Stimulated activated CD4-positive, alpha-beta T cell treated with anti-CD3 and anti-CD28 coated beads, Interleukin-15, amount 100 ng/mL, for 48 hours (primary cell): ENCODE results near the gene YIPF4.
A peak's percentile ranks its signal among the peaks of the same experiment; 100 is the strongest.
"Not testable (repeated sequence)": the region's sequence is repeated elsewhere in the genome, so short reads cannot be mapped to it uniquely, and the experiment has no call there.

ENCODE experiments used
- DNase-seq, 2 donors: peaks; one replicate each; pipeline ENCODE4 v3.0.0-alpha.2; 2020; ENCODE audit warnings: low read depth in 2 of 2

The YIPF4 gene

DNA sequence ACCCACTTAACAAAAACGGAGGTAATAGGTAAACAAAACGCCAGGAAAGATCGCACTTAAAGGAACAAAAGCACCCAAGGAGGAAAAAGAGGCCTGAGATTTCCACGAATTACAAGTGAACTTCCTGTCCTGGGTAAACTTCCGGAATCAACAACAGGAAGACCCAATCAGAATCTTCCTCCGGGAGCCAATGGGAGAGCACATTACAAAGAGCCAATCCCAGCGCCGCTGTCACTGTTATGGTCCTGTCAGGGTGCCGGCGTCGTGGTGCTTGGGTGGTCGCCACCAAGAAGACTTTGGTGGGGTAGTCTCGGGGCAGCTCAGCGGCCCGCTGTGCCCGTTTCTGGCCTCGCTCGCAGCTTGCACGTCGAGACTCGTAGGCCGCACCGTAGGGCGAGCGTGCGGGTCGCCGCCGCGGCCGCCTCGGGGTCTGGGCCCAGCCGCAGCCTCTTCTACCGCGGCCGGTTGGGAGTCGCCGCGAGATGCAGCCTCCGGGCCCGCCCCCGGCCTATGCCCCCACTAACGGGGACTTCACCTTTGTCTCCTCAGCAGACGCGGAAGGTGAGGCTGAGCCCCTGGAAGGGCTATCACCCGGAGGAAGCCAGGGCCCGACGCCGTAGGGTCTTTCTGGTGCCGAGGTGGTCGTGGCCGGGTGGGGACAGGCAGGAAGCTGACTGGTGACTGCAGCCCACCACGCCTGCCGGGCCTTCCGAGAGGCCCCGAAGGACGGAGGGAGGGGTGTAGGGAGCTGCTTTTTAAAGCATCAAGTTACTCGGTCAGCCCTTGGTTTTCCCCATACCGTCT is at the start of gene YIPF4:
Gene YIPF4, plus strand, starts transcription at position 231 of the 804 bp plus-strand sequence. Its CDS starts 252 bp downstream, at position 483.
- DNase-seq = peak; percentile 64 to 80

DNA sequence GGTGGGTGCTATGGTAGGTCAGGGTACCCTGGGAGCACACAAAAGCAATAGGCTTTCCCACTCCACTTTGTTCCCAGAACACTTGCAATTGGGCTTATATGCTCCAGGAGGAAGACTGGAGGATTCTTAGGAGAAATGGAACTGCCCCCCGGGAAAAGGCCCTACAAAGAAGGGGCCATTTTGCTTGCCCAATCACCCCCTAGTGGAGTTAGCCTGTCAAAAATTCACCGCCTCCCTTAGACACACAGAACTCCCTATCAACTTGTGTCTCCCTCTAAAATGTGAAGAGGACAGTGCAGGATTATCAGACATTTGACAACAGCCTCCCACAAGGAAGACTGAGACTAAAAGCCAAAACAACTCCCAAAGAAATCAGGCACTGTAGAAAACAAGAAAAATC is 49.5 kb upstream of the YIPF4 start:
- no peak for DNase-seq

DNA sequence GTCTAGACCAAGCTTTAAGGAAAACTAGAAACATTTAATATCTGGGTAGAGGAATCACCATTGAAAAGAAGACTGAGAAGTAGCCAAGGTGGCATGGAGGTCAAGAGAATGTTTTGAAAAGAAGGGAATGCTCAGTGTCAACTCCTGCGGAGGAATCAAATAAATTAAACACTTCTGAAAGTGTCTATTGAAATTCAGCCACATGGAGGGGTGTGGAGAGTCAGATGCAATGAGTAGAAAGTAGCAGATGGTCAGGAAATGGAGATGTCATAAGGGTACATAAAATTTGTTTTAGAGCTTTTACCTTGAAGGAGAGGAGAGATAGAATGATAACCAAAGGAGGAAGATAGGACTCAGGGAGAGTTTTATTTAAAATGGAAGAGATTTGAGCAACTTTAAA is 48.1 kb upstream of the YIPF4 start:
- no peak for DNase-seq

DNA sequence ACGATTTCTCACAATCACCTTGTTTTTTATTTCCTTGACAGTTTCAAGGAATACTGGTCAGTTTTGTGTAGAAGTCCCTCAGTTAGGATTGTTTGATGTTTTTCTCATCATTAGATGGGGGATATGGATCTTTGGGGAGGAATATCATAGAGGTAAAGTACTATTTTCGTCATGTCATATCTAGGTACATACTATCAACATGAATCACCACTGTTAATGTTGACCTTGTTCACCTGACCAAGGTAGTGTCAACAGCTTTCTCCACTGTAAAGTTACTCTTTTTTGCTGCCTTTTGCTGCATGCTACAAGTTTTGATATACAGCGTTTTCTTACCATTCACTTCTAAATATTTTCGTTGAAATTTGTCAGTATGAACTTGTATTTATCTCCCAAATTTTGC is 45.7 kb upstream of the YIPF4 start:
- no peak for DNase-seq

DNA sequence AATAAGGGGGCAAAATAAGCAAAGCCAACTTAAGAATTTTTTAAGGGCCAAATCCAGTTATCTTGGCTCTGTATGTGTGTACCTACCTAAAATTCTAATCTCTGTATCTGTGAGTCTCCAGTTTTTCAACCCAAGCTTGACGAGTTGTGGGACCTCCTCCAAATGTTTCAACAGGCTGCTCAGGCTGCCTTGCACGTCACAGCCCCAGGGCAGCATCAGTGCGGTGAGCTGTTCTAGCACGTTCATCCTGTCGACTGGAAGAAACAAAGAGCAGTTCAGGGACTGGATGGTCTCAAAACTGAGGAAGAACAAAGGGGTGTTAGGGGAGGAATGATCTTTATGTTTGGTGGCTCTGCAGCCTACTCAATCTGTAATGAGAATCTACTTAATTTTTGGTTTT is 42.4 kb upstream of the YIPF4 start:
- no peak for DNase-seq

DNA sequence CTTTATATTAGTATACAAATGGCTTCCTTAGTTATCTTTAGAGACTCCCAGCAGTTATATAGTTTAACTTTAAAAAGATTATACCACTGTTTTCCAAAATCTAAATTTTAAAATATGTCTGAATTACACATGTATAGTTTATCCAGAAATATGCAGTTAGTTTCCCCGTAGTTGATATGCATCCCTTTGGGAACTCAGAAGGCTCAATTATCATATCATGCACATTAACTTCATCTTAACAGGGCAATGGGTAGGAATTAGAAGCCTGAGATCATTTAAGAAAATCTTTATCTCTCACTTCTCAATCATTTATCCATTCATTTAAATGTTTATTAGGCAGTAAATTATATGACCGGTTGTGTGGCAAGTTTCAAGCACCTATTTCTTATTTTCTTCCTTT is 40.2 kb upstream of the YIPF4 start:
- no peak for DNase-seq

DNA sequence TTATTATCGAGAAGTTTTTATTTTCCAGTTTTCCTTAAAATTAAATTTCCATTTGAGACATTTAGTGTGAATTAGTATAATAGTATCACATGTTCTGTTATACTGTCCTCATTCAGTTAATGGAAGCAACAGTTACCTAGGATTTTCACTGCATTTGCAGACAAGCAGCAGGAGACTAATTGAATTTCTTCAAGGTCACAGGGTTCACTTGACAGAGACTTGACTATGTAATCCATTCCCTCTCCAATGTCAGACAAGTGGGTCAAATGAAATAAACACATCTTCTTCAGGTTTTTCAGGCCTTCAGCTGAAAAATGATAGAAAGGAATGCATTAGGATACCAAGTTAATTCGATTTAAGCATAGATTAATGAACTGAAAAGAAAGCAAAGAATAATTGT is 39.7 kb upstream of the YIPF4 start:
- no peak for DNase-seq

DNA sequence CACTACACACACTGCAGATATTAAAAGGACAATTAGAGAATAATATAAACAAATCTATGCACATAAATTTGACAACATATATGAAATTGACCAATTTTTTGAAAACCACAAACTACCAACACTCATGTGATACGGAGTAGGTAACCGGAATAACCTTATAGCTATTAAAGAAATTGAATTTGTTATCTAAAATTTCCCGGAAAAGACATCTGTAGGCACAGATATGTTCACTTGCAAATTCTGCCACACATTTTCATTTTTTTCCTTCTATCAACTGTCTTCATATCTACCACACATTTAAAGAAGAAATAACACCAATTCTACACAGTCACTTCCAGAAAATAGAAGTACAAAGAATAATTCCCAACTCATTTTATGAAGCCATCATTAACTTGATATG is 35.4 kb upstream of the YIPF4 start:
- DNase-seq = no peak

DNA sequence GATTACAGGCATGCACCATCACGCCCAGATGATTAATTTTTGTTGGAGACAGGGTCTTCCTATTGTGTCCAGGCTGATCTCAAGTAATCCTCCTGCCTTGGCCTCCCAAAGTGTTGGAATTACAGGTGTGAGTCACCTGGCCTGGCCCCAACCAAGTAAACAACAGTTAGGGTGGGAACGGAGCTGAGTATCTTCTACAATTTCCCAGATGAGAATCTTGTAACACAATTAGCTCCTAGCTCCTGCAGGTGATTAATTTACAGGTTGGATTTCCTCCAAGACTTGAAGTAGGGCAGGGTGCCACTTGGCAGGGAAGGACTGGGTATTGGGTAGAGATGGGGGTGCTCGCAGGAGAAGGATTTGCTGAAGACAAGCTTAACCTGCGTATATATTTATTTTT is 30.8 kb upstream of the YIPF4 start:
- DNase-seq = no peak

DNA sequence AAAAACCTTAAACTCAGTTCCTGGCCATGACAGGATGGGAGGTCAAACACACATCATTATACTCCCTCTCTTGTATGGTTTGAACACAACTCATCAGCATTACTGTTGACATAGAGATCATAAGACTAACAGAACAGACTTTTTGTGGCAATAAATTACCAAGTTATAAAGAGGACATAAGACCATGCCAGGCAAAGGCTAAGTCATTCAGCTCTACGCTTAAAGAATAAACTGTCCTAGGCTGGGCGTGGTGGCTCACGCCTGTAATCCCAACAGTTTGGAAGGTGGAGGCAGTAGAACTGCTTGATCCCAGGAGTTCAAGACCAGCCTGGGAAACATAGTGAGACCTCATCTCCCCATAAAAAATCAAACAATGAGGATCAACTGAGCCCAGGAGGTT is 29.4 kb upstream of the YIPF4 start:
- no peak for DNase-seq

DNA sequence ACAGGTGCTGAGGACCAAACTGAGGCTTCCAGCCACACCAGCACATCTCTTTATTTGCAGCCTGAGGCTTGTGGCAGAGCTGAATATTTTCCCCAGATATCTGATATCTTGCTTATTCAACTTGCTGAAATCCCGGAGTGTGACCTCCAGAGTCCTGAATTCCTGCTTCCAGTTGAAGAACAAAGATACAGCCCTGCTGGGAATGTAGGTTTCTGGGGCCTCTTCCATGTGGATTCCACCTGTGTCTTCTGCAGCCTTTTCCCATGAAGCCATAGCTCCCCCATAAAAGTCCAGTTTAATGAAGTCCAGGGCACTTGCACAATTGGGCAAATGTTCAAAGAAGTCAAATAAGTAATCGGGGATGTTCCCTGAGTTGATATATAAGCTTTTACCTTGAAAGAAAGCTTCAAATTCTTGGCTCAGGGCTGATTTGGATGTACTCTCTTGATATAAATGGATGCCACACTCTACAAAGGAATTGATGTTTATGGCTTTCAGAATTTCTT is 27.9 kb upstream of the YIPF4 start:
- no peak for DNase-seq

DNA sequence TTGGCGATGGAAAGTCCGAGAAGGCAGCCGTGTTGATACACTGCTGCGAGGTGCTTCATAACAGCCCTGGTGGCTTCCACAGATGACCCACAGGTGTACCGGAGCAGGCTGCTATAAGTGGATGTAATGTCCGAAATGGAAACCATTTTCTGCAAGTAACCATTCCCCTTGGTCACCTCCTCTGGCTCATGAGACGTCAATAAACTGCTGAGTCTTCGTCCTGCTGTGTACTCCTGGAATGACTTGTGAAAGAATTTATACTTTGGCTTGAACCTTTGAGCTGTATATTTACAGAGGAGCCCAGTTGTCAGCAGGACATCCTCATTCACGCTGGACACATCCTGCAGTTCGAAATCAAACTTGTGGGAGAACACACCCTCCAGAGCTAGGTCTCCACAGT is 27.4 kb upstream of the YIPF4 start:
- no peak for DNase-seq

DNA sequence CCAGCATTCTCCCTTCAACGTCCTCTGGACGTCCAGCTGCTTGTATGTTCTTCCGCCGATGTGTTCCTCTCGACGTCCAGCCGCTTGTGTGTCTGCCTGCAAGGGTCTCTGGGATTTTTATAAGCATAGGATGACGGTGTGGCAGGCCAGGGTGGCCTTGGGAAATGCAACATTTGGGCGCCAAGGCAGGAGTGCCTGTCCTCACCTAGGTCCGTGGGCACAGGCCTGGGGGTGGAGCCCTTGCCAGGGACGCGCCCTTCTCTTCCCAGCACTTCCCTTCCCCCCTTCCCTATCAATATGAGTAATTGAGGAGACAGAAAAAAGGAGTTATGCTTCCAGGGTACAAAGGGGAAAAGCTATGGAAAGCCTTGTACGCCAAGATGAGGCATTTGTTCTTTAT is 19.5 kb upstream of the YIPF4 start:
- DNase-seq = no peak

DNA sequence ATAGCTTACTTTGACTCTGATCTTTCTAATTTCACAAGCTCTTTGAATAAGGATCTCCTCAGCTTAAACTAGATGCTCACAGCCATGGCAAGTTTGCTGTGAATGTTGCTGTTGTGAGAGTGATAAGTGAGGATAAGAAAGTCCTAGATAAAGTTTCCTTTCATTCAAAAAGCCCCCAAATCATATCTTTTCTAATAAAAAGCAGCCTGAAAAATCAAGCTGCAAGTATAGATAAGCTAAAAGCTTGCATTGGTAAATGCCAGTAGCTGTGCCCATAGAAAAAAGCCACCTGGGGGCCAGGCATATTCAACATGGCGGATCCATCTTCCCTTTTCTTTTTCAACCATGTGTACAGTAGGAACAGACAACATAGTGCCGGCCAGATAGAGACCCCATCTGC is 17.3 kb upstream of the YIPF4 start:
- DNase-seq = no peak

DNA sequence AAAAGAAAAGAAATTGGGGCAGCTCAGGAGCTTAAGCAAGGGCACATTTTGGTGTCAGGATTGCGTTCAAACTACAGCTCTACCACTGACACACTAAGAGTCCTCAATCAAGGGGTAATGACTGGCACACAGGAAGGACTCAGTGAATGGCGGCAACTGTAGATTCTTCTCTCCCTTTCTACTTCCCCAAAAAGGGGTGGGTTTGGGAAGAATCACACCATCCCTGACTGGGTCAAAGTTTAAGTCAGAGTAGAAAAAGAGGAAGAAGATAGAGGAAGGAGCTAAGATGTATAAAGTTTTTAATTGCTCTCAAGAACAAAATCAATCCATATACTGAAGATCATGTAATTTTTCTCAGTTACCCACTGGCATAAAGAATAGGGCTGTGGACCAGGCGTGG is 15.6 kb upstream of the YIPF4 start:
- no peak for DNase-seq

DNA sequence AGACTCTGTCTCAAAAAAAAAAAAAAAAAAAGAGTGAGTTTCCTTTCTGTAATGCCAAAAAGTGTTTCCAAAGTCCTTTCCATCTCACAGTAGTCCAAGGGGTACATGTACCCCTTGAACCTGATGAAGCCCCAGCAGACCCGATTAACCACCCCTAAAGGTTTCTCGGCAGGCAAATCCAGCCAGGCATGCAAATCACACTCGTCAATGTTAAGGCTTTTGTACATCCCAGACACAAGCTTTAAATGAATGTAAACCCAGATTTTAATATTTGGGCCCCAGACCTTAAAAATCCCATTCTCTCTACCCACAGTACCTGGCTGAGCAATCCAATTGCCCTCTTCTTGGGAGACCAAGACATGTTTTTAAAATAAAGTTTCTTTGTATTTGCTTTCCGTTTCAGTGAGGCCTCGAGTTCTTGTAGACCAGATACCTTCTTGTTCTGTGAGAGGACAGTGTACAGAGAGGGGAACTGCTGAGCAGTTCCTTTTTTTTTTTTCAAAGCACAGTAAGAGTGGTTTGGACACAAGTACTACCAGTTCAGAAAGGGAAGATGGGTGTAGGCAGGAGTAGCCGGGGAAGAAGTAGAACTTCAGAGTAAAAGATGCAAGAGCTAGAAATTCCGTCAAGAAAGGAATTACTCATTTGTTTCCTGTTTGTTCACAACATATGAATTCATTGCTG is 13.1 kb upstream of the YIPF4 start, which contains the start of gene NLRC4:
Gene NLRC4, minus strand, starts transcription at position 465 of the 684 bp plus-strand sequence. CDS start 8,111 bp downstream, outside the sequence.
- DNase-seq = no peak

DNA sequence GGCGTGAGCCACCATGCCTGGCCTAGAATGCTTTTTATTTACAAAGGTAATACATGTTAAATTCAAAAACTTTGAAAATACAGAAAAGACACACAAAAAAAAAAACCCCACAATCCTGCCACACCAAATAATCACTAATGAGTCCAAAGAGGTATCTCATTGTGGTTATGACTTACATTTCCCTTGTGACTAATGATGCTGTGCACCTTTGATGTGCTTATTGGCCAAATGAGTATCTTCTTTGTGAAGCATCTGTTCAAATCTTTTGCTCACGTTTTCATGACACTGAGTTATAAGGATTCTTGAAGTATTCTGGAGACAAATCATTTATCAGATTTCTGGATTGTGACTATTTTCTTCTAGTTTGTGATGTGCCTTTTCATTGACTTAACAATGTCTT is 6.6 kb upstream of the YIPF4 start:
- DNase-seq = no peak

DNA sequence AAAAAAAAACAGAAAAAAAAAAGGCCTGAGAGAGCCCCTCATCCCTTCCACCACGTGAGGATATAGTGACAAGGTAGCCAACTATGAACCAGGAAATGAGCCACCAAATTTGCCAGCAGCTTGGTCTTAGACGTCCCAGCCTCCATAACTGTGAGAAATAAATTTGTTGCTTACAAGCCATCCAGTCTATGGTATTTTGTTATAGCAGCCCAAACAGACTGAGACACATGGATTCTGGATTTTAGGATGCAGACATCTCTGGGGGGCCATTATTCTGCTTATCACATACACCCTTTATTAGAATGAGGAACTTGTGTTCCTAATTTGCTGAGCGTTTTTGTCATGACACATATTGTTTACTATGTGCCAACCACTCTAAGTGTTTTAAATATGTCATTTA is 5.4 kb upstream of the YIPF4 start:
- no peak for DNase-seq

DNA sequence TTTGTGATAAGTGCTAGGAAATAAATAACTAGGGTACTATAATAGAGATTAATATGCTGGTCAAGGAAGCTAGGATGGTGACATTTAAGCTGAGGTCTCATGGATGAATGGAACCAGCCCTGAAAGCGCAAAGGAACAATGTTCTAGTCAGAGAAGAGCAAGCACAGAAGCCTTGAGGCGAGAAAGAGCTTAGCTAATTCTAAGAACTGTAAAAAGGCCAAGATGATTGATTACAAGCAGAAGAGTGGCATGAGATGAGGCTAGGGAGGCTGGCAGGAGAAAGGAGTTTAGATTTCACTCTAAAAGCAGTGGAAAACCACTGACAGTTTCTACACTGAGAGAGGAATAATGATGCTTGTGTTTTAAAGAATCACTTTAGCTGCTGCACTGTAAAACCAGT is 3.4 kb upstream of the YIPF4 start:
- DNase-seq = no peak

DNA sequence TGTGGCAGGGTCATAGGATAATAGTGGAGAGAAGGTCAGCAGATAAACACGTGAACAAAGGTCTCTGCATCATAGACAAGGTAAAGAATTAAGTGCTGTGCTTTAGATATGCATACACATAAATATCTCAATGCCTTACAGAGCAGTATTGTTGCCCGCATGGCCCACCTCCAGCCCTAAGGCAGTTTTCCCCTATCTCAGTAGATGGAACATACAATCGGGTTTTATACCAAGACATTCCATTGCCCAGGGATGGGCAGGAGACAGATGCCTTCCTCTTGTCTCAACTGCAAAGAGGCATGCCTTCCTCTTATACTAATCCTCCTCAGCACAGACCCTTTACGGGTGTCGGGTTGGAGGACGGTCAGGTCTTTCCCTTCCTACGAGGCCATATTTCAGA is 1.9 kb upstream of the YIPF4 start:
- DNase-seq = not testable (repeated sequence)

DNA sequence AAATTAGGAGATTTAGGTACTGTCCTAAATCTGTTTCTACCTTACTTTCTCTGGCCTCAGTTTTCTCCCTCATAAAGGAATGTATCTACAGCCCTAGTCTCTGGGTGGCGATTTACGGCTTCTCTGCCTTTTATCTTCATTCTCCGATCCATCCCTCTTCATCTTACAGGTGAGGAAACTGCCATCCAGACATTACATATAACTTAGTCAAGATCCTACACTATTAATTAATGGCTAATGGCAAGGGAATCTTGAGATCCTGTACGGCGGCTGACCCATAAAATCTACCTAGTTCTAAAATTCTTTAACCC is 386 bp upstream of the YIPF4 start:
- DNase-seq = no peak

DNA sequence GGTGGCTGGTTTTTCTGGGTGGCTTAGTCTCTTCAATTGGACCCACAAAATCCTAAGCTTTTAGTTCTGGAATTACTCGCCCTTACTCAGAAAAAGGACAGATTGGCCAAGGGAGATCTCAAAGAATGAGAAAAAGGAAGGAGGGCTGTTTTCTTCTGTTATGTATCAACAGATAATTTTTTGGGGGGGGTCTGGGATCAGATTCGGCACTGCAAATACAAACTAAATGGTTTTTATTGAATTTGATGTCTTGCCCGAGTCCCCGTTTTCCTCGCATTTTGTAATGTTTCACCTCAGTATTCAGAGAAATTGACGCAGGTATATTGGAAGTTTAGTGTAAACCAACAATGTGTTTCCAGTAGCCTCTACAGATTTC is 762 bp downstream of the YIPF4 start:
- no peak for DNase-seq

DNA sequence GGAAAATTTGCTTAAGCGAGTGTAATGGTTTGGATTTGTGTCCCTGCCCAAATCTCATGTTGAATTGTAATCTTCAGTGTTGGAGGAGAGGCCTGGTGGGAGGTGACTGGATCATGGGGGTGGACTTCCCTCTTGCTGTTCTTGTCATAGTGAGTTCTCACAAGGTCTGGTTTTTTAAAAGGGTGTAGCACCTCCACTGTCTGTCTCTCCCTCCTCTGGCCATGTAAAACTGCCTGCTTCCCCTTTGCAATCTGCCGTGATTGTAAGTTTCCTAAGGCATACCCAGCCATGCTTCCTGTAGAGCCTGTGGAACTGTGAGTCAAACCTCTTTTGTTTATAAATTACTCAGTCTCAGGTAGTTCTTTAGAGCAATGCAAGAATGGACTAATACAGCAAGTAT is 6.6 kb downstream of the YIPF4 start:
- DNase-seq = no peak
